ENCODE results near the gene TGFBR3. TPM values are rescaled to one million over a fixed set of nuclear protein-coding genes. Genes with fewer than 3 reads are reported as not detected.

The TGFBR3 gene
- total RNA-seq, 1 experiment from 2014 or later, result not detected

DNA sequence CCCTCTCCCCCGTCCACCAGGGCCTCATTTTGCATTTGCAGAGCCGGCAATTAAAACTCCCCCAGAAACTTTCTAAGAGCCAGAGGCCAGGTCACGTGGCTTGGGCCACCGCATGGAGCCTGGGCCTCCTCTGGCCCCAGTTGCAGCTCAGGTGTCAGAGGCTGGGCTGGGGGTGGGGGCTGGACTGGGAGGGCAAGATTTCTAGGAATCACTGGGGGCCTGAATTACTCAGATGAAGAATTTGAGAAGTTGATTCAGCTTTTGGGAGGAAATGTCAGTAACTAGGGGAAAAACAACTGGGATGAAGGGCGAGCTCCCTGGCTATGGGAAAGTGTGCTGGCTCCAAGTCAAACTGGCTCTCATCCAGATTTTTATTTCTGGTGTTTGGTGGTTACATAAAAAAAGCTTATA is 234.3 kb downstream of the TGFBR3 start:
- no peaks in the 10 kb centered on the region for H3K9me3 ChIP-seq (ENCODE audit: low read length)
- no peak overlapping the region for H3K4me2 ChIP-seq (ENCODE audit: low read depth, low read length, poor library complexity, severe bottlenecking)
- H3K27me3 ChIP-seq (ENCODE audit: low read length), result no peaks in the 10 kb centered on the region
- no peak for DNase-seq
- H3K4me3 ChIP-seq (ENCODE audit: low read length), result no peak overlapping the region
- H4K20me1 ChIP-seq (ENCODE audit: insufficient read depth, low read depth, low read length), result no peaks in the 10 kb centered on the region
- no peaks in the 10 kb centered on the region for H3K4me1 ChIP-seq (ENCODE audit: low read length)
- H3K27ac ChIP-seq (ENCODE audit: low read length), result no peak overlapping the region
- H3K9me2 ChIP-seq (replicated peaks; ENCODE audit: insufficient read depth, low read length), result no peaks in the 10 kb centered on the region
- H2AFZ ChIP-seq (ENCODE audit: low read length), result no peak overlapping the region
- H3K36me3 ChIP-seq (ENCODE audit: insufficient read depth, low read length), result no peaks in the 10 kb centered on the region
- no peak overlapping the region for H3K9ac ChIP-seq (ENCODE audit: low read length)
- H3K79me2 ChIP-seq (ENCODE audit: low read length), result no peaks in the 10 kb centered on the region

DNA sequence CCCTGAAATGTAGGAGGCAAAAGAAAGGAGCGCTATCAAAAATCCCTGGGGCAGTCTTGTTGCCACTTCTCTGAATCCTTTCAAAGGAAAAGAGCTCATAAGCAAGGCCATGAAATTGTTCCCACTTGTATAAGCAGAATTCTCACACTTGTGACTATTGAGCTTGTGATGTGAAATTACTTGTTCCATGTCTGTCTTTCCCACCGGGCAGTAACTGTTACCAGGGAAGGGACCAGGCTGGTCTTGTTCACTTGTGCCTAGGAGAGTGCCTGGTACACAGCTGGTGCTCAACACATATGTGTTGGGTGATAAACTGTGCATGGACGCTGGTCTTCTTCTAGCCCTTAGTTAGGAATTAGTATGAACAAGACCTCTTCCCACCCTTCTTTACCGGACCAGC is 234.7 kb downstream of the TGFBR3 start:
- Histone ChIP-seq H3K9me2 (replicated peaks; ENCODE audit: insufficient read depth, low read length) (no peaks in the 10 kb centered on the region), H3K4me3 (ENCODE audit: low read length) (no peak overlapping the region), H2AFZ (ENCODE audit: low read length) (no peak overlapping the region), H3K4me1 (ENCODE audit: low read length) (no peaks in the 10 kb centered on the region), H3K27me3 (ENCODE audit: low read length) (no peaks in the 10 kb centered on the region), H3K4me2 (ENCODE audit: low read depth, low read length, poor library complexity, severe bottlenecking) (no peak overlapping the region), H4K20me1 (ENCODE audit: insufficient read depth, low read depth, low read length) (no peaks in the 10 kb centered on the region), H3K9me3 (ENCODE audit: low read length) (no peaks in the 10 kb centered on the region), H3K36me3 (ENCODE audit: insufficient read depth, low read length) (no peaks in the 10 kb centered on the region), H3K27ac (ENCODE audit: low read length) (no peak overlapping the region), H3K9ac (ENCODE audit: low read length) (no peak overlapping the region), H3K79me2 (ENCODE audit: low read length) (no peaks in the 10 kb centered on the region)
- no peak for DNase-seq

DNA sequence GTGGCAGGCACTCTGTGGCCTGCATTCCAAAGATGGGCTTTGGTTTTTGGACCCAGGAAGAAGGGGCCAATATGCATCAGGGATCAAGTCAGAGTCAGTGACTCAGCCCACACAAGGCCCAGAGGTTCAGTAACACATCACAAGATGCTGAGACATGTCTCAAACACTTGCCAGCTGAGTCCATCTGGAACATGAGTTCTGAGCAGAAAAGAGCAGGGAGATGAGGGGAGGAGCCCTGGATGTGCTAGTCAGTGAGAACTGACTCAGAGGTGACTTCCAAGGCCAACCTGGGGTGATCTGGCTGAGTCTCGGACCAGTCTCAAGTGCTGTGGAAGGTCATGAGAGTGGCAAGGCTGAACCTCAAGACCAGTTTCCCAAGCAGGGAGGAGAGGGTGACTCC is 235.2 kb downstream of the TGFBR3 start:
- Histone ChIP-seq H3K27ac (ENCODE audit: low read length) (no peak overlapping the region), H3K9me3 (ENCODE audit: low read length) (no peaks in the 10 kb centered on the region), H3K9ac (ENCODE audit: low read length) (no peak overlapping the region), H2AFZ (ENCODE audit: low read length) (no peak overlapping the region), H3K36me3 (ENCODE audit: insufficient read depth, low read length) (no peaks in the 10 kb centered on the region), H3K4me1 (ENCODE audit: low read length) (no peaks in the 10 kb centered on the region), H3K4me2 (ENCODE audit: low read depth, low read length, poor library complexity, severe bottlenecking) (no peak overlapping the region), H3K79me2 (ENCODE audit: low read length) (no peaks in the 10 kb centered on the region), H3K27me3 (ENCODE audit: low read length) (no peaks in the 10 kb centered on the region), H3K4me3 (ENCODE audit: low read length) (no peak overlapping the region), H4K20me1 (ENCODE audit: insufficient read depth, low read depth, low read length) (no peaks in the 10 kb centered on the region), H3K9me2 (replicated peaks; ENCODE audit: insufficient read depth, low read length) (no peaks in the 10 kb centered on the region)
- no peak for DNase-seq

DNA sequence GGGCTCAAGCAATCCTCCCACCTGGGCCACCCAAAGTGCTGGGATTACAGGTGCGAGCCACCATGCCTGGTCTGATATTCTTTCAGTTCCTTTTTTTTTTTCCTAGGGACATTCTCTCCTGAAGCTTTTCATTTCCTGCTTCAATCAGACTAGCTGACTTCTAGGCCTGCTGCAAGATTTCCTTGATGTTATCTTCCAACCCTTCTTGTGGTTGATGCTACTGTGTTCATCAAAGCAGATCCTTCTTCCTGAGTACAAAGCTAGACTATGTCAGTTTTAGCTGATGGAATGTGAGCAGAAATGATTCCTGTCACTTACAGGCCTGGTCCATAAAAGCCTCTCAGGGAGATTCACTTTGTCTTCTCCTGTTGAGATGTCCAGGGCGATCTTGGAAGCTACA is 238.9 kb downstream of the TGFBR3 start:
- no peak overlapping the region for H3K4me3 ChIP-seq (ENCODE audit: low read length)
- H3K4me1 ChIP-seq (ENCODE audit: low read length), result no peaks in the 10 kb centered on the region
- H3K79me2 ChIP-seq (ENCODE audit: low read length), result no peaks in the 10 kb centered on the region
- H3K27me3 ChIP-seq (ENCODE audit: low read length), result no peaks in the 10 kb centered on the region
- H3K36me3 ChIP-seq (ENCODE audit: insufficient read depth, low read length), result no peaks in the 10 kb centered on the region
- no peak overlapping the region for H2AFZ ChIP-seq (ENCODE audit: low read length)
- H3K27ac ChIP-seq (ENCODE audit: low read length), result no peak overlapping the region
- no peak overlapping the region for H3K4me2 ChIP-seq (ENCODE audit: low read depth, low read length, poor library complexity, severe bottlenecking)
- H4K20me1 ChIP-seq (ENCODE audit: insufficient read depth, low read depth, low read length), result no peaks in the 10 kb centered on the region
- no peaks in the 10 kb centered on the region for H3K9me3 ChIP-seq (ENCODE audit: low read length)
- no peak for DNase-seq
- H3K9me2 ChIP-seq (replicated peaks; ENCODE audit: insufficient read depth, low read length), result no peaks in the 10 kb centered on the region
- H3K9ac ChIP-seq (ENCODE audit: low read length), result no peak overlapping the region

DNA sequence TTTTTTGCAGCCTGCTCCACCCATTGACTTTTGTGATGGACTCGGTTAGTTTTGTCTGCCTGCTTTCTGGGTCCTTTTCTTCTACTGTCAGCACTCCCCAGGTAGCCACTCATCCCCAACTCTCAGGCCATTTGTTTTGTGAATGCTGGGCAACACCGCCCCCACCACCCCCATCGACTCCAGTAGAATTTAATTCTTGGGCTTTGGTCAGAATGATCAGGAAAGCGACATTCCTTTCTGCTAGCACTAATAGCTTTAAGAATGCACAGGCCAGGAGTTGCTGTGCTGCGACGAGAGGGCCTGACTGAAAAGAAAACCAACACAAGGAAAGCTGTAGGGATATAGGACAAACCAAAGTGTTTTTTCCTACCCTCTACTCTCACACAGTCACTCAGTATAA is 240.9 kb downstream of the TGFBR3 start:
- Histone ChIP-seq H4K20me1 (ENCODE audit: insufficient read depth, low read depth, low read length) (no peaks in the 10 kb centered on the region), H3K36me3 (ENCODE audit: insufficient read depth, low read length) (no peaks in the 10 kb centered on the region), H2AFZ (ENCODE audit: low read length) (no peak overlapping the region), H3K27ac (ENCODE audit: low read length) (no peak overlapping the region), H3K27me3 (ENCODE audit: low read length) (no peaks in the 10 kb centered on the region), H3K4me1 (ENCODE audit: low read length) (no peaks in the 10 kb centered on the region), H3K79me2 (ENCODE audit: low read length) (no peaks in the 10 kb centered on the region), H3K9me3 (ENCODE audit: low read length) (no peaks in the 10 kb centered on the region), H3K9me2 (replicated peaks; ENCODE audit: insufficient read depth, low read length) (no peaks in the 10 kb centered on the region), H3K4me2 (ENCODE audit: low read depth, low read length, poor library complexity, severe bottlenecking) (no peak overlapping the region), H3K4me3 (ENCODE audit: low read length) (no peak overlapping the region), H3K9ac (ENCODE audit: low read length) (no peak overlapping the region)
- no peak for DNase-seq

DNA sequence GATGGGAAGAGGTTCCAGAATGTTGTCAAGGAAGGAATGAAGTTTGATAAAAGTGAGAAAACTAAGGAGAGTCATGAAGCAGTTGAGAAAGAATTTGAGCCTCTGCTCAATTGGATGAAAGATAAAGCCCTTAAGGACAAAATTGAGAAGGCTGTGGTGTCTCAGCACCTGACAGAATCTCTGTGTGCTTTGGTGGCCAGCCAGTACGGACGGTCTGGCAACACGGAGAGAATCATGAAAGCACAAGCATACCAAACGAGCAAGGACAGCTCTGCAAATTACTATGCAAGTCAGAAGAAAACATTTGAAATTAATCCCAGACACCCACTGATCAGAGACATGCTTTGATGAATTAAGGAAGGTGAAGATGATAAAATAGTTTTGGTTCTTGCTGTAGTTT is 242.5 kb downstream of the TGFBR3 start:
- H3K79me2 ChIP-seq (ENCODE audit: low read length), result no peaks in the 10 kb centered on the region
- H3K4me1 ChIP-seq (ENCODE audit: low read length), result no peaks in the 10 kb centered on the region
- H4K20me1 ChIP-seq (ENCODE audit: insufficient read depth, low read depth, low read length), result no peaks in the 10 kb centered on the region
- H3K9me3 ChIP-seq (ENCODE audit: low read length), result no peaks in the 10 kb centered on the region
- no peak for DNase-seq
- H3K27me3 ChIP-seq (ENCODE audit: low read length), result no peaks in the 10 kb centered on the region
- H3K4me2 ChIP-seq (ENCODE audit: low read depth, low read length, poor library complexity, severe bottlenecking), result no peak overlapping the region
- H3K9ac ChIP-seq (ENCODE audit: low read length), result no peak overlapping the region
- no peaks in the 10 kb centered on the region for H3K36me3 ChIP-seq (ENCODE audit: insufficient read depth, low read length)
- H3K9me2 ChIP-seq (replicated peaks; ENCODE audit: insufficient read depth, low read length), result no peaks in the 10 kb centered on the region
- H3K4me3 ChIP-seq (ENCODE audit: low read length), result no peak overlapping the region
- H2AFZ ChIP-seq (ENCODE audit: low read length), result no peak overlapping the region
- H3K27ac ChIP-seq (ENCODE audit: low read length), result no peak overlapping the region

DNA sequence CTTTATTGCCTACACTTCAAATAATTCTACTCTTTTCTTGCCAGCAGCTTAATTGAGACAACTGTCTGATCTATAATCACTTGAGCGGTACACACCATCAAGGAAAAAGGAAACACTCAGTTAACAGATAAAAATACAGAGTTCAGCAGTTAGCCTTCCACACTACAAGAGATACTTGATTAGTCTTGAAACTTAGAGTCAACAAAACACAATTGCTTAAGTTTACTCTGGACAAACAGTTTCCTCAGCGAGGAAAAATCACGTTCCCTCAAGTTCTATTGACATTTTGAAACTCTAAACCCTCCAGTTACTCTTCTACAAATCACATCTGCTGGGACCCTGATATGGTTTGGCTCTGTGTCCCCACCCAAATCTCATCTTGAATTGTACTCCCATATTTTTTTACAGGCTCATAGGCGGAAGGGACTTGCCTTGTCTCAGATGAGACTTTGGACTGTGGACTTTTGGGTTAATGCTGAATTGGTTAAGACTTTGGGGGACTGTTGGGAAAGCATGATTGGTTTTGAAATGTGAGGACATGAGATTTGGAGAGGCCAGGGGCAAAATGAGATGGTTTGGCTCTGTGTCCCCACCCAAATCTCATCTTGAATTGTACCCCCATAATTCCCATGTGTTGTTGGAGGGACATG is 244.9 kb downstream of the TGFBR3 start:
- H3K4me2 ChIP-seq (ENCODE audit: low read depth, low read length, poor library complexity, severe bottlenecking), result no peak overlapping the region
- no peak overlapping the region for H3K4me3 ChIP-seq (ENCODE audit: low read length)
- no peaks in the 10 kb centered on the region for H3K4me1 ChIP-seq (ENCODE audit: low read length)
- H3K9me3 ChIP-seq (ENCODE audit: low read length), result no peaks in the 10 kb centered on the region
- H2AFZ ChIP-seq (ENCODE audit: low read length), result no peak overlapping the region
- no peaks in the 10 kb centered on the region for H3K9me2 ChIP-seq (replicated peaks; ENCODE audit: insufficient read depth, low read length)
- no peaks in the 10 kb centered on the region for H4K20me1 ChIP-seq (ENCODE audit: insufficient read depth, low read depth, low read length)
- H3K79me2 ChIP-seq (ENCODE audit: low read length), result no peaks in the 10 kb centered on the region
- no peak for DNase-seq
- H3K27me3 ChIP-seq (ENCODE audit: low read length), result no peaks in the 10 kb centered on the region
- H3K27ac ChIP-seq (ENCODE audit: low read length), result no peak overlapping the region
- H3K36me3 ChIP-seq (ENCODE audit: insufficient read depth, low read length), result no peaks in the 10 kb centered on the region
- no peak overlapping the region for H3K9ac ChIP-seq (ENCODE audit: low read length)

DNA sequence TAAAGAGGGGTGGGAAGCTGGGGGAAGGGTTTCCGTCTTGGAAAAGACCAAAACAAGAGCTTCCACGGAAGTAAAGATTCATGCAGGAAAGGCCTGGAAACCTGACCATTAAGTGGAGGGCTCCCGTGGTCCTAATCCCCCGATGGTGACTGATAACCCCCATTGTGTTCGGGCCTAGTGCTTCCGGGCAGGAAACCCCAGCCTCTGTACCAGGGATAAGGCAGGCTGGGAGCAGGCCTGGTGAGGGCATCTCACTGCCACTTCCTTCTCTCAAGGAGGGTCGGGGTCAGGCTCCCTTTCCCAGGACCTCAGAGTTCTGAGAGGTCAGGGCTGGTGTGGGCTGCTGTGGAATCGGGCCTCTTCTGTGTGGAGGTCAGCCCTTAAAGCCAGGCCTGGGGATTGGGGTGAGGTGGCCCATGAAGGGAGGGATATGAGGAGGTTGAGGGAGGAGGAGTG is 248.4 kb downstream of the TGFBR3 start:
- no peaks in the 10 kb centered on the region for H3K9me2 ChIP-seq (replicated peaks; ENCODE audit: insufficient read depth, low read length)
- no peaks in the 10 kb centered on the region for H4K20me1 ChIP-seq (ENCODE audit: insufficient read depth, low read depth, low read length)
- H3K9me3 ChIP-seq (ENCODE audit: low read length), result no peaks in the 10 kb centered on the region
- H3K4me3 ChIP-seq (ENCODE audit: low read length), result no peak overlapping the region
- no peak overlapping the region for H2AFZ ChIP-seq (ENCODE audit: low read length)
- no peak for DNase-seq
- H3K27ac ChIP-seq (ENCODE audit: low read length), result no peak overlapping the region
- H3K4me1 ChIP-seq (ENCODE audit: low read length), result no peaks in the 10 kb centered on the region
- no peaks in the 10 kb centered on the region for H3K36me3 ChIP-seq (ENCODE audit: insufficient read depth, low read length)
- no peak overlapping the region for H3K9ac ChIP-seq (ENCODE audit: low read length)
- H3K4me2 ChIP-seq (ENCODE audit: low read depth, low read length, poor library complexity, severe bottlenecking), result no peak overlapping the region
- no peaks in the 10 kb centered on the region for H3K79me2 ChIP-seq (ENCODE audit: low read length)
- no peaks in the 10 kb centered on the region for H3K27me3 ChIP-seq (ENCODE audit: low read length)

DNA sequence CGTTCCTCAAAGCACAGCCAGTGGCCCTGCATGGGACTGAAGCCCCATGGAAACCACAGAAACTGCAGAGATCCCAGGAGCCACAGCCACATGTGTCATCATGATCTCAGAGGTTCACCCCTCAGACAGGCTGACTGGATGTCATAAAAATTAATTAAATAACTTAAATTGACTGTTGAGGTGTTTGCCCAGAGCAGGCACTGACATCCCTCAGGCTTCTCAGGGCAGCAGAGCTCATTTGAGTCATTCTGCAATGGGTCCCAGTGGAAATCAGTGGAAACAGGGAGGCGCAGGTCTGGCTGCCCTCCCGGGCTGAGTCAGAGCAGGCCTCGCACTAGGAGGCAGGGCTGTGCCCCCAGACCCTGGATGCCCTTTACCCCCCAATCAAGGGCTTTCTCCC is 250.2 kb downstream of the TGFBR3 start:
- no peaks in the 10 kb centered on the region for H3K9me2 ChIP-seq (replicated peaks; ENCODE audit: insufficient read depth, low read length)
- no peak overlapping the region for H3K4me2 ChIP-seq (ENCODE audit: low read depth, low read length, poor library complexity, severe bottlenecking)
- no peaks in the 10 kb centered on the region for H3K9me3 ChIP-seq (ENCODE audit: low read length)
- no peaks in the 10 kb centered on the region for H3K36me3 ChIP-seq (ENCODE audit: insufficient read depth, low read length)
- no peaks in the 10 kb centered on the region for H3K27me3 ChIP-seq (ENCODE audit: low read length)
- H3K27ac ChIP-seq (ENCODE audit: low read length), result no peak overlapping the region
- no peaks in the 10 kb centered on the region for H4K20me1 ChIP-seq (ENCODE audit: insufficient read depth, low read depth, low read length)
- no peak overlapping the region for H2AFZ ChIP-seq (ENCODE audit: low read length)
- H3K9ac ChIP-seq (ENCODE audit: low read length), result no peak overlapping the region
- H3K4me3 ChIP-seq (ENCODE audit: low read length), result no peak overlapping the region
- no peaks in the 10 kb centered on the region for H3K79me2 ChIP-seq (ENCODE audit: low read length)
- no peaks in the 10 kb centered on the region for H3K4me1 ChIP-seq (ENCODE audit: low read length)
- DNase-seq, result no peak
